GM12892 (cell line): ENCODE data around the gene BAIAP2L2. TPM values are rescaled to one million over a fixed set of nuclear protein-coding genes. Genes with fewer than 3 reads are reported as not detected.
"Not testable (repeated sequence)": the region's sequence is repeated elsewhere in the genome, so short reads cannot be mapped to it uniquely, and the experiment has no call there.

ENCODE experiments used
- DNase-seq: peaks from one replicate; pipeline ENCODE4 v3.0.0; 2011; ENCODE audit not compliant: insufficient read length
- FAIRE-seq: peaks from 2 replicates; lab custom pipeline; 2011; peaks lifted over from hg19 to GRCh38; lab: Jason Lieb, UNC
- POLR2A ChIP-seq: IDR thresholded peaks from 2 replicates; pipeline ENCODE4 v1.6.1; 2011; ENCODE audit warnings: low read depth, low read length, control low read depth
- POLR2AphosphoS5 ChIP-seq: IDR thresholded peaks from 2 replicates; pipeline ENCODE4 v1.6.1; 2011; ENCODE audit warnings: low read depth, low read length, control low read depth
- TAF1 ChIP-seq: IDR thresholded peaks from 2 replicates; pipeline ENCODE4 v1.6.1; 2011; ENCODE audit warnings: low read depth, mild to moderate bottlenecking, control low read depth, low read length, borderline replicate concordance
- polyA plus RNA-seq: library from polyadenylated mRNA; unstranded; fragments of >200 nt; gene quantifications from one replicate; pipeline ENCODE4 v1.2.1, GENCODE V29; 2012; ENCODE audit warnings: missing spikeins, inconsistent platforms; ENCODE audit not compliant: missing spikeins

The BAIAP2L2 gene
- not detected for polyA plus RNA-seq

GRCh38 chr22:38110008-38110862 is at the start of gene BAIAP2L2:
TSS of gene BAIAP2L2 (minus strand) at chr22:38110684. CDS start at chr22:38110525, 159 bp downstream.
- FAIRE-seq (no peak), DNase-seq (no peak)
- TF ChIP-seq POLR2AphosphoS5 (no peak), POLR2A (no peak), TAF1 (no peak)

DNA sequence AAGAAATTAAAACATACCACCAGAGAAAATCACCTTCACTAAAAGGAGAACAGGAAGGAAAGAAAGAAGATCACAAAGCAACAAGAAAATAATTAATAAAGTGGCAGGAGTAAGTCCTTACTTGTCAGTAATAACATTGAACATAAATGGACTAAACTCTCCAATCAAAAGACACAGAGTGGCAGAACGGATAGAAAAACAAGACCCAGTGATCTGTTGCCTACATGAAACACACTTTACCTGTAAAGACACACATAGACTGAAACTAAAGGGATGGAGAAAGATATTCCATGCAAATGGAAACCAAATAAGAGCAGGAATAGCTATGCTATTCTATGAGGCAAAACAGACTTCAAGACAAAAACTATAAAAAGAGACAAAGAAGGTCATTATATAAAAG is 45.2 kb upstream of the BAIAP2L2 start:
- DNase-seq (no peak), FAIRE-seq (no peak)
- no peak for TF ChIP-seq POLR2AphosphoS5
- TF ChIP-seq POLR2A, result no peak
- TF ChIP-seq TAF1, result no peak

DNA sequence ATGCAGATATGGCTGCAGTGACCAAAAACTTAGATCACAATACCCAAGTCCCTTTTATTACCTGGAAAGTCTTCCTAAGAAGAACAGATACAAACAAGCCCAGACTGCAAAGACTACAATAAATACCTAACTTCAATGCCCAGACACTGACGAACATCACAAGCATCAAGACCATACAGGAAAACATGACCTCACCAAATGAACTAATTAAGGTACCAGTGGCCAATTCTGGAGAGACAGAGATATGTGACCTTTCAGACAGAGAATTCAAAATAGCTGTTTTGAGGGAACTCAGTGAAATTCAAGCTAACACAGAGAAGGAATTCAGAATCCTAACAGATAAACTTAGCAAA is 44.1 kb upstream of the BAIAP2L2 start:
- FAIRE-seq, DNase-seq: not testable (repeated sequence)

GRCh38 chr22:38153821-38154562 is 43.5 kb upstream of the BAIAP2L2 start:
- TF ChIP-seq TAF1 (no peak), POLR2A (no peak), POLR2AphosphoS5 (no peak)
- DNase-seq, result no peak
- no peak for FAIRE-seq

GRCh38 chr22:38151126-38151500 is 40.6 kb upstream of the BAIAP2L2 start:
- TF ChIP-seq TAF1, result no peak
- DNase-seq (no peak), FAIRE-seq (no peak)

DNA sequence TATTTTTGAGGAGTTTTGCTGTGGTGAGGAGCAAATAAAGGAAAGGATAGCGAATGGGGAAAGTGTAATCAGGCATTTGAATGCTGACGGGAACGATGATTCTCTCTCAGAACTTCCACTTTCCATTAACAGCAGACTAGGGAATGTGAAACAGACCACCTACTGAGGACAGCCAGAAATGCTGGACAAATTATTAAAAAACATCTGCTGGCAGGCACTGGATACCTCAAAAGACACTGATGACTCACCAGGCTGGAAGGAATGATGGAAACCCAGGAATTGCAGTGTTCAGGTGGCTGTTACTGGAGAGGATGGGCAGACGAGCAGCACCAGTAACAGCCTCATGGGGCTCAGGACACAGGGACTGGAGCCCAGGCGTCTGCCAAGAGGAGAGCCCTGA is 37.8 kb upstream of the BAIAP2L2 start:
- TF ChIP-seq POLR2A (no peak), POLR2AphosphoS5 (no peak), TAF1 (no peak)
- DNase-seq (no peak), FAIRE-seq (no peak)

DNA sequence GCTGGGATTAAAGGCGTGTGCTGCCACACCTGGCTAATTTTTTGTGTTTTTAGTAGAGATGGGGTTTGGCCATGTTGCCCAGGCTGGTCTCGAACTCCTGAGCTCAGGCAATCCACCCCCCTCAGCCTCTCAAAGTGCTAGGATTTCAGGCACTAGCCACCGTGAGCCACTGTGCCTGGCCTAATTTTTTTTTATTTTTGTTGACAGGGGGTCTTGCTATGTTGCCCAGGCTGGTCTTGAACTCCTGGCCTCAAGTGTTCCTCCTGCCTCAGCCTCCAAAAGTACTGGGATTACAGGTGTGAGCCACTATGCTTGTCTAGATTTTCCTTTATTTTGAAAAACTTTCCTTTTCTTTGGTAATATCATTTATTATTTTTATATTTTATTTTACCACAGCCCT is 35.7 kb upstream of the BAIAP2L2 start:
- not testable (repeated sequence) for FAIRE-seq, DNase-seq

DNA sequence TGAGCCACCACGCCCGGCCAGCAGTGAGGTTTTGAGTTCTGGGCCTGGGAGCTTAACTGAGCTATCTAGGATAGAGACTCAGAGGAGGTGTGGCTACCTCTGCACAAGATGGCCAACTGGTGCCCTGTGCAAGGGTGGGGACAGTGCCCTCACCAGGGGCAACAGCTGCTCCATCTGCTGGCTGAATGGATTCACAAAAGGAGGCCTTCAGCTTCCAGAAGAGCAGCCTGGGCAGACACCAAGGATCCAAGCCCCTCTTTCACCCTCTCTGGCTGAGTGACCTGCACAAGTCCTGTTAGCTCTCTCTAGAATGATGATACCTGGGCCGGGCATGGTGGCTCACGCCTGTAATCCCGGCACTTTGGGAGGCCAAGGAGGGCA is 33.5 kb upstream of the BAIAP2L2 start:
- FAIRE-seq, result no peak
- no peak for DNase-seq
- TF ChIP-seq POLR2A (no peak), POLR2AphosphoS5 (no peak), TAF1 (no peak)

GRCh38 chr22:38142606-38143005 is 32.1 kb upstream of the BAIAP2L2 start:
- DNase-seq (no peak), FAIRE-seq (no peak)
- TF ChIP-seq POLR2A, result no peak
- no peak for TF ChIP-seq POLR2AphosphoS5
- TF ChIP-seq TAF1, result no peak

GRCh38 chr22:38141217-38141973 is 30.9 kb upstream of the BAIAP2L2 start:
- no peak for DNase-seq
- no peak for FAIRE-seq
- TF ChIP-seq POLR2AphosphoS5, result no peak
- no peak for TF ChIP-seq POLR2A
- no peak for TF ChIP-seq TAF1

GRCh38 chr22:38139901-38140300 is 29.4 kb upstream of the BAIAP2L2 start:
- TF ChIP-seq TAF1 (no peak), POLR2A (no peak), POLR2AphosphoS5 (no peak)
- DNase-seq, result no peak
- no peak for FAIRE-seq

- no peak for TF ChIP-seq POLR2A
- no peak for TF ChIP-seq TAF1
- no peak for FAIRE-seq
Measured at GRCh38 chr22:38138961-38139360, 28.5 kb upstream of the BAIAP2L2 start.

More at GRCh38 chr22:38138961-38139360, 28.5 kb upstream of the BAIAP2L2 start:
- DNase-seq, result no peak
